Erythroblast (primary cell): ENCODE data around the gene PCDHGA2.

Source experiments
- GATA1 ChIP-seq: IDR thresholded peaks from 2 replicates; pipeline ENCODE4 v1.6.1; 2011; ENCODE audit warnings: low read depth, mild to moderate bottlenecking, control low read depth, low read length, moderate library complexity
- POLR2A ChIP-seq: IDR thresholded peaks from 2 replicates; pipeline ENCODE4 v1.6.1; 2011; ENCODE audit warnings: mild to moderate bottlenecking, low read length

DNA sequence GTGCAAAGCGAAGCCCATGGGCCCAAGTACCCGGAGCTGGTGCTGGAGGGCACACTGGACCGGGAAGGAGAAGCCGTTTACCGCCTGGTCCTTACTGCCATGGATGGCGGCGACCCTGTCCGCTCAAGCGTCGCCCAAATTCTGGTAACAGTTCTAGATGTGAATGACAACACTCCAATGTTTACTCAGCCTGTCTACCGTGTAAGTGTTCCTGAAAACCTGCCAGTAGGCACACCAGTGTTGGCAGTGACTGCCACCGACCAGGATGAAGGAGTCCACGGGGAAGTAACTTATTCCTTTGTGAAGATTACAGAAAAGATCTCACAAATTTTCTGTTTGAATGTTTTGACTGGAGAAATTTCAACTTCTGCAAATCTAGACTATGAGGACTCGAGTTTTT, 36.1 kb downstream of the PCDHGA2 start:
- TF ChIP-seq POLR2A (no peak), GATA1 (no peak)
